ENCODE results near the gene ARHGEF28.

DNA sequence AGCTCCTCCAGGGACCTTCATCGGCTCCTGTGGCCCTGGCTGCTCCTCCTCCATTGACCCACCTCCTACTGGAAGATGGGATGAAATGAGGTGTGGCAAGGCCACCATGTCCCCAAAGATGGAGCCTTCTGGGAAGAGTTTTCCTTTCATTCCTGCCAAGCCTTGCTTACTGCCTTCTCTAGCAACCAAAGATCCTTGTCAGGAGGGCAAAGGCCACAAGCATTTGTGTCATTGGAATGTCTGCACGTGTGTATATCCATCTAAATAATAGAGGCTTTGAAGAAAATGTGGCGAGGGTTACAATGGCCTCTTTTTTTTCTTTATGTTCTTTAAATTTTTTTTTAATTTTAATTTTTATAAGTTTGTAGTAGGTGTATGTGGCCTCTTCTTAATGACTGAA, 313.6 kb downstream of the ARHGEF28 start:
- TF ChIP-seq EZH2 (IDR thresholded peaks at IDR 0.05; ENCODE audit: borderline replicate concordance, insufficient read depth, low read length, poor library complexity, severe bottlenecking): no peak
- TF ChIP-seq, protein P1, sequence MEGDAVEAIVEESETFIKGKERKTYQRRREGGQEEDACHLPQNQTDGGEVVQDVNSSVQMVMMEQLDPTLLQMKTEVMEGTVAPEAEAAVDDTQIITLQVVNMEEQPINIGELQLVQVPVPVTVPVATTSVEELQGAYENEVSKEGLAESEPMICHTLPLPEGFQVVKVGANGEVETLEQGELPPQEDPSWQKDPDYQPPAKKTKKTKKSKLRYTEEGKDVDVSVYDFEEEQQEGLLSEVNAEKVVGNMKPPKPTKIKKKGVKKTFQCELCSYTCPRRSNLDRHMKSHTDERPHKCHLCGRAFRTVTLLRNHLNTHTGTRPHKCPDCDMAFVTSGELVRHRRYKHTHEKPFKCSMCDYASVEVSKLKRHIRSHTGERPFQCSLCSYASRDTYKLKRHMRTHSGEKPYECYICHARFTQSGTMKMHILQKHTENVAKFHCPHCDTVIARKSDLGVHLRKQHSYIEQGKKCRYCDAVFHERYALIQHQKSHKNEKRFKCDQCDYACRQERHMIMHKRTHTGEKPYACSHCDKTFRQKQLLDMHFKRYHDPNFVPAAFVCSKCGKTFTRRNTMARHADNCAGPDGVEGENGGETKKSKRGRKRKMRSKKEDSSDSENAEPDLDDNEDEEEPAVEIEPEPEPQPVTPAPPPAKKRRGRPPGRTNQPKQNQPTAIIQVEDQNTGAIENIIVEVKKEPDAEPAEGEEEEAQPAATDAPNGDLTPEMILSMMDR (IDR thresholded peaks at IDR 0.05; ENCODE audit: poor library complexity, severe bottlenecking): no peak
- no peak for TF ChIP-seq POLR2AphosphoS5 (IDR thresholded peaks at IDR 0.05)
- TF ChIP-seq RAD21 (conservative IDR thresholded peaks at IDR 0.05): no peak
- TF ChIP-seq EP300 (conservative IDR thresholded peaks at IDR 0.05; ENCODE audit: poor library complexity, severe bottlenecking): no peak
- no peak for TF ChIP-seq TAF1 (IDR thresholded peaks at IDR 0.05; ENCODE audit: low read depth)
- no peak for TF ChIP-seq REST (IDR thresholded peaks at IDR 0.05; ENCODE audit: borderline replicate concordance)
- no peak for TF ChIP-seq SMC3 (conservative IDR thresholded peaks at IDR 0.05; ENCODE audit: poor library complexity)

Data from neural cell (in vitro differentiated cells).